Measurements from ENCODE around the gene P2RX7.

- TF ChIP-seq CTCF (IDR thresholded peaks at IDR 0.05) = no peak
- no peak for TF ChIP-seq MAX (IDR thresholded peaks at IDR 0.05)
- no peak for TF ChIP-seq BCL3 (IDR thresholded peaks at IDR 0.05)
- TF ChIP-seq GATA3 (IDR thresholded peaks at IDR 0.05; ENCODE audit: borderline replicate concordance) = no peak
- TF ChIP-seq MYC (IDR thresholded peaks at IDR 0.05; ENCODE audit: borderline replicate concordance, low read length) = no peak
- no peak for TF ChIP-seq HEYL (CRISPR knock-in tag; IDR thresholded peaks at IDR 0.05)
- TF ChIP-seq FOXS1 (CRISPR knock-in tag; IDR thresholded peaks at IDR 0.05) = no peak
- TF ChIP-seq HMGXB4 (CRISPR knock-in tag; IDR thresholded peaks at IDR 0.05; ENCODE audit: borderline replicate concordance) = no peak
These were observed 39.5 kb downstream of the P2RX7 start for GRCh38 chr12:121172145-121172544.
